GM12878 (cell line): ENCODE data around the gene TSPAN12. TPM values are rescaled to one million over a fixed set of nuclear protein-coding genes. Genes with fewer than 3 reads are reported as not detected.

Source experiments
- ATAC-seq: fragments of 200-7000 bp; cut with Tn5 transposase; 3 replicates; pipeline ENCODE4 v1.9.1; 2020; ENCODE audit warnings: mild to moderate bottlenecking, moderate library complexity
- BruUV-seq: library from RNA; stranded (reverse); fragments of 400-500 nt; replicated peaks from 2 replicates; lab custom pipeline; 2021; lab: Mats Ljungman, UMichigan
- CTCF ChIA-PET: fragments of 300-600 bp; sonication (Branson Sonifier 250); formaldehyde crosslinking; extraction: SDS; loops from one replicate; lab custom pipeline; 2021; ENCODE audit warnings: inconsistent platforms; lab: Yijun Ruan, JAX
- POLR2A ChIA-PET: fragments of 350-600 bp; formaldehyde crosslinking; extraction: SDS; loops from one replicate; lab custom pipeline; 2021; ENCODE audit warnings: inconsistent platforms; lab: Charles Lee
- RAD21 ChIA-PET: fragments of 300-600 bp; sonication (Branson Sonifier 250); formaldehyde crosslinking; loops from one replicate; lab custom pipeline; 2023; ENCODE audit warnings: antibody characterized with exemption; ENCODE audit not compliant: unreplicated experiment; lab: Charles Lee
- SMC1A ChIA-PET: fragments of 300-600 bp; sonication (Branson Sonifier 250); formaldehyde crosslinking; loops from one replicate; lab custom pipeline; 2023; ENCODE audit not compliant: unreplicated experiment, uncharacterized antibody; lab: Charles Lee
- DNase-seq: peaks from one replicate; pipeline ENCODE4 v3.0.0-alpha.2; 2011; ENCODE audit warnings: low read depth, low spot score
- FAIRE-seq: peaks from 3 replicates; lab custom pipeline; 2011; peaks lifted over from hg19 to GRCh38; lab: Jason Lieb, UNC
- H2AFZ ChIP-seq: 2 replicates; pipeline ENCODE4 v1.6.0; 2011; ENCODE audit warnings: low read depth, low read length, control low read depth; ENCODE audit not compliant: control insufficient read depth
- H3K27ac ChIP-seq: 2 replicates; pipeline ENCODE4 v1.5.1; 2011; ENCODE audit warnings: control low read depth; ENCODE audit not compliant: control insufficient read depth, insufficient read depth
- H3K27me3 ChIP-seq, 2 experiments: replicated peaks in 1 of 2; 2 replicates each; pipeline versions ENCODE4 v1.6.0 to v1.6.1; 2011; ENCODE audit warnings: low read length in 1 of 2; ENCODE audit not compliant: control insufficient read depth in 2 of 2, insufficient read depth in 2 of 2
- H3K36me3 ChIP-seq, 2 experiments: 2 replicates each; pipeline ENCODE4 v1.5.1; 2011; ENCODE audit warnings: low read length in 1 of 2; ENCODE audit not compliant: control insufficient read depth in 2 of 2, insufficient read depth in 2 of 2
- H3K4me1 ChIP-seq: 2 replicates; pipeline ENCODE4 v1.6.1; 2011; ENCODE audit warnings: mild to moderate bottlenecking, low read length, moderate library complexity, mixed read lengths; ENCODE audit not compliant: control insufficient read depth, insufficient read depth
- H3K4me2 ChIP-seq: 2 replicates; pipeline ENCODE4 v1.6.0; 2011; ENCODE audit warnings: control low read depth; ENCODE audit not compliant: control insufficient read depth, insufficient read depth
- H3K4me3 ChIP-seq: fragments of 200-600 bp; sonication (generic); 2 replicates; pipeline ENCODE4 v1.5.1; 2016
- H3K79me2 ChIP-seq: 2 replicates; pipeline ENCODE4 v1.6.0; 2011; ENCODE audit warnings: low read length; ENCODE audit not compliant: control insufficient read depth, insufficient read depth
- H3K9ac ChIP-seq: 2 replicates; pipeline ENCODE4 v1.8.0; 2011; ENCODE audit warnings: low read length, control low read depth, mixed read lengths; ENCODE audit not compliant: control insufficient read depth, insufficient read depth
- H3K9me3 ChIP-seq: replicated peaks from 3 replicates; pipeline ENCODE4 v1.5.1; 2011; ENCODE audit warnings: mild to moderate bottlenecking, low read length; ENCODE audit not compliant: control insufficient read depth, insufficient read depth
- H4K20me1 ChIP-seq: 2 replicates; pipeline ENCODE4 v1.6.0; 2011; ENCODE audit not compliant: control insufficient read depth, insufficient read depth
- BCL11A ChIP-seq: IDR thresholded peaks from 2 replicates; pipeline ENCODE4 v1.6.1; 2011; ENCODE audit warnings: low read depth, low read length
- BRCA1 ChIP-seq: IDR thresholded peaks from 2 replicates; pipeline ENCODE4 v1.6.1; 2011; ENCODE audit warnings: low read depth, low read length, improper control_type of control experiment
- CBX5 ChIP-seq: sonication (generic); IDR thresholded peaks from 2 replicates; pipeline ENCODE4 v1.6.1; 2016; ENCODE audit warnings: low read depth, moderate library complexity, mild to moderate bottlenecking, inconsistent platforms
- CHD1 ChIP-seq: IDR thresholded peaks from 2 replicates; pipeline ENCODE4 v1.6.1; 2012; ENCODE audit warnings: low read depth, low read length, improper control_type of control experiment
- CREB1 ChIP-seq: IDR thresholded peaks from 2 replicates; pipeline ENCODE4 v1.6.1; 2012; ENCODE audit warnings: low read depth, mild to moderate bottlenecking, inconsistent platforms
- E4F1 ChIP-seq: fragments of 450-650 bp; IDR thresholded peaks from 2 replicates; pipeline ENCODE4 v1.6.1; 2018; ENCODE audit warnings: borderline replicate concordance, mild to moderate bottlenecking; ENCODE audit not compliant: partially characterized antibody
- FOXM1 ChIP-seq: IDR thresholded peaks from 2 replicates; pipeline ENCODE4 v1.6.1; 2012; ENCODE audit warnings: low read depth, mild to moderate bottlenecking, inconsistent platforms, low read length, moderate library complexity
- IRF4 ChIP-seq: IDR thresholded peaks from 2 replicates; pipeline ENCODE4 v1.6.1; 2011; ENCODE audit warnings: low read depth, low read length
- KDM1A ChIP-seq: fragments of 200-600 bp; sonication (generic); IDR thresholded peaks from 2 replicates; pipeline ENCODE4 v1.6.1; 2016; ENCODE audit warnings: borderline replicate concordance
- MTA2 ChIP-seq: fragments of 450-650 bp; IDR thresholded peaks from 2 replicates; pipeline ENCODE4 v1.6.1; 2016; ENCODE audit warnings: low read depth, mild to moderate bottlenecking, moderate library complexity
- RBBP5 ChIP-seq: fragments of 200-600 bp; sonication (generic); conservative IDR thresholded peaks from 2 replicates; pipeline ENCODE4 v1.6.1; 2016
- RELA ChIP-seq: fragments of 450-650 bp; IDR thresholded peaks from 2 replicates; pipeline ENCODE4 v1.8.0; 2014; ENCODE audit warnings: borderline replicate concordance; ENCODE audit not compliant: partially characterized antibody
- SKIL ChIP-seq: fragments of 450-650 bp; IDR thresholded peaks from 2 replicates; pipeline ENCODE4 v1.6.1; 2017; ENCODE audit warnings: mild to moderate bottlenecking, low read depth, inconsistent platforms; ENCODE audit not compliant: poor library complexity, severe bottlenecking
- TBL1XR1 ChIP-seq: IDR thresholded peaks from 2 replicates; pipeline ENCODE4 v1.6.1; 2012; ENCODE audit warnings: low read depth, low read length, improper control_type of control experiment
- TCF12 ChIP-seq: IDR thresholded peaks from 2 replicates; pipeline ENCODE4 v1.6.1; 2011; ENCODE audit warnings: low read depth, mild to moderate bottlenecking, low read length
- ZNF622 ChIP-seq: fragments of 450-650 bp; IDR thresholded peaks from 2 replicates; pipeline ENCODE4 v1.6.1; 2017; ENCODE audit warnings: mild to moderate bottlenecking, inconsistent platforms
- ZNF687 ChIP-seq: fragments of 450-650 bp; IDR thresholded peaks from 2 replicates; pipeline ENCODE4 v1.6.1; 2017; ENCODE audit warnings: mild to moderate bottlenecking, moderate library complexity
- WGBS: methylation state at CpG from one replicate; pipeline ENCODE4 v1.1.6; 2016; ENCODE audit warnings: low lambda C conversion rate; ENCODE audit not compliant: insufficient replicate concordance, insufficient coverage; ENCODE audit errors: missing lambda C conversion rate; 5-methylcytosine and 5-hydroxymethylcytosine counted together
- in situ Hi-C: fragments of 300-500 bp; cut with MboI; formaldehyde crosslinking; loops from 9 replicates; pipeline ENCODE4 v1.14.3; 2018; ENCODE audit warnings: mixed read lengths
- intact Hi-C: fragments of 100-400 bp; cut with micrococcal nuclease; formaldehyde crosslinking; loops from one replicate; pipeline ENCODE4 v1.14.2; 2022; ENCODE audit not compliant: unreplicated experiment
- polyA plus RNA-seq, 11 experiments: library from polyadenylated mRNA; depleted of rRNA in 4 of 11; unstranded in 6 of 11; stranded (reverse) in 5 of 11; fragments of >200 nt; fragmentation: Nextera tagmentation in 4 of 11; fragmentation: Illumina TruSeq in 1 of 11; extraction: Ambion mirVana in 4 of 11; extraction: Trizol in 1 of 11; gene quantifications; 1 replicate in 1 of 11; 2 replicates in 10 of 11; pipeline versions ENCODE4 v1.2.1 to v1.2.3, GENCODE V29; 2011 to 2016; ENCODE audit warnings: inconsistent platforms in 2 of 11, missing spikeins in 2 of 11, low read depth in 1 of 11
- total RNA-seq, 4 experiments: library from RNA; depleted of rRNA in 3 of 4; stranded (reverse); fragments of >200 nt in 3 of 4; fragmentation: Illumina TruSeq in 1 of 4; extraction: Trizol in 1 of 4; gene quantifications; 2 replicates each; pipeline versions ENCODE4 v1.2.1 to v1.2.3, GENCODE V29; 2013 to 2021

The TSPAN12 gene
- total and polyA plus RNA-seq, 10 of the 15 experiments (the other 5 are each of a cell fraction or from before 2014, with no cell fraction given) = 0.67 to 110 (median 1.3) TPM

- no peaks in the 10 kb centered on the region for H4K20me1 ChIP-seq
- peaks cover 17% of the 10 kb centered on the region for H3K4me1 ChIP-seq
- H3K79me2 ChIP-seq = no peaks in the 10 kb centered on the region
- peak; percentile 91 for ATAC-seq
- no peak for FAIRE-seq
- no peak overlapping the region for H3K4me2 ChIP-seq
- BruUV-seq = no TSS peak
- no peak overlapping the region for H3K9ac ChIP-seq
- SMC1A ChIA-PET = interaction anchor here (1.0 to 2.9 kb wide), 12 partner anchors 10 to 87 kb away, joined by 3 to 16 read pairs (median 4); no protein-coding TSS in a partner anchor
- intact Hi-C loops = loop anchor here (5.0 kb wide), 1 partner anchor 59 kb away; no protein-coding TSS in a partner anchor
- in situ Hi-C loops = no loop called here
- CTCF ChIA-PET = interaction anchor here (0.8 to 4.6 kb wide), 6 partner anchors 10 to 1518 kb away, joined by 3 to 34 read pairs (median 3); partner anchors contain the start of gene TSPAN12
- no peak overlapping the region for H2AFZ ChIP-seq
- DNase-seq = no peak
- H3K4me3 ChIP-seq = no peak overlapping the region
- no peaks in the 10 kb centered on the region for H3K36me3 ChIP-seq
- H3K27ac ChIP-seq = no peak overlapping the region
- WGBS = 7% methylated on average over 1 of the region's 1 CpG
- RAD21 ChIA-PET = interaction anchor here (1.5 to 3.9 kb wide), 3 partner anchors 12 to 59 kb away, joined by 3 to 13 read pairs (median 8); no protein-coding TSS in a partner anchor
- H3K27me3 ChIP-seq = no peaks in the 10 kb centered on the region
- POLR2A ChIA-PET = interaction anchor here (1.0 kb wide), 1 partner anchor 60 kb away, joined by 5 read pairs; no protein-coding TSS in a partner anchor
- H3K9me3 ChIP-seq = peaks cover 2% of the 10 kb centered on the region; the same call in 2 of the 3 replicates
- peak; percentile 65; the same call in 1 of the 2 replicates for TF ChIP-seq ZNF687
- no peak for TF ChIP-seq ZNF622
- TF ChIP-seq FOXM1 = no peak
- TF ChIP-seq RBBP5 = no peak
- TF ChIP-seq RELA = no peak
- 0 out of 2 replicates have a peak, but pooled peaks have one; percentile 43 for TF ChIP-seq IRF4
- no peak for TF ChIP-seq TCF12
- TF ChIP-seq MTA2 = peak; percentile 86
- peak; percentile 34 for TF ChIP-seq SKIL
- no peak for TF ChIP-seq BRCA1
- TF ChIP-seq CBX5 = no peak
- TF ChIP-seq CREB1 = peak; percentile 54; the same call in 1 of the 2 replicates
- TF ChIP-seq KDM1A = no peak
- no peak for TF ChIP-seq TBL1XR1
- peak; percentile 65; the same call in 1 of the 2 replicates for TF ChIP-seq BCL11A
- no peak for TF ChIP-seq E4F1
- TF ChIP-seq CHD1 = no peak
These were observed 10.0 kb upstream of the TSPAN12 start for GRCh38 chr7:120867932-120868331.
